ENCODE data around the gene AP1S2.
A peak's percentile ranks its signal among the peaks of the same experiment; 100 is the strongest.

Gene AP1S2

DNA sequence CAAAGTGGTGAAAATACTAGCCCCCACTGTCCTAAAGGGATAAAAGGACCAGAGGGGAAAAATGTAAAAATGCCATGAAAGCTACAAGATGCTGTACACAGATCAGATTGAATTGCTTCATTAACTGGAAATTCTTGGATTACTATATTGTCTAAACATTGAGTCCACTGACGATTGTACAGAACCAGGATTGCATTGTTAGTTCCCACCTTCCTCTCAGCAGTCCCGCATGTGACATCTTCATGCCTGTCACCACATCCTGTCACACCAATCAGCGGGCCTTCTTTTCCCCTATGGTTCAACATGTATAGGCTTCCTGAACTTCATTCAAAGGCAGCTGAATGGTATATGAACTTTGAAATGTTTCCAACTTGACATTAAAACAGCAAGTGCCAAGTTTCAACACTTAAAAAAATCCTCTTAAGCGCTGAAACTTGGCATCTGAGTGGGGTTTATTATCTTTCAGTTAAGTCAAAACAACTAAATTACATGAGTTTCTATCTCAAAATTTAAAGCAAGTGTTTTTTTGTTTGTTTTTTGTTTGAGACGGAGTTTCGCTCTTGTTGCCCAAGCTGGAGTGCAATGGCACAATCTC lies 39.7 kb downstream of the AP1S2 start:
- intact Hi-C loops (cut with DNase I), result no loop called here
- no peak for DNase-seq

DNA sequence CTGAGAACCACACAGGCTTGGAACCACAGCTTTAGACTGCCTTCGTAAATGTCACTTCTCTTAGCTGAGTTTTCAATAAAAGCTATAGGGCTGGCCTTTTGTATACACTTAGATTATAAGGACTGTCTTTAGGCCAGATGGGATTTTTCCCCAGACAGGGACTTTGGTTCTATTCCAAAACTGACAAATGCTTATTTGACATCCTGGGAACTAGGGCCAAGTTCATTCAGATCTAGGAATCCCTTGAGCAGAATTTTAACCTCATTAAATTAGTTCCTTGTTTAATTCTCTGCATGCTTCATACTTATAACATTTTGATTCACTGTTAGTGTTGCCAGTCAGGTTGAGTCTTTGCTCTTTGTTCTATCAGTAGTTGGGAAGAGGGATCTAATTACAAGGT lies 41.2 kb downstream of the AP1S2 start:
- intact Hi-C loops (cut with DNase I), result no loop called here
- DNase-seq, result no peak

- intact Hi-C loops (cut with DNase I), result no loop called here
- DNase-seq, result no peak
Observed at GRCh38 chrX:15812192-15812938, 42.2 kb downstream of the AP1S2 start.

DNA sequence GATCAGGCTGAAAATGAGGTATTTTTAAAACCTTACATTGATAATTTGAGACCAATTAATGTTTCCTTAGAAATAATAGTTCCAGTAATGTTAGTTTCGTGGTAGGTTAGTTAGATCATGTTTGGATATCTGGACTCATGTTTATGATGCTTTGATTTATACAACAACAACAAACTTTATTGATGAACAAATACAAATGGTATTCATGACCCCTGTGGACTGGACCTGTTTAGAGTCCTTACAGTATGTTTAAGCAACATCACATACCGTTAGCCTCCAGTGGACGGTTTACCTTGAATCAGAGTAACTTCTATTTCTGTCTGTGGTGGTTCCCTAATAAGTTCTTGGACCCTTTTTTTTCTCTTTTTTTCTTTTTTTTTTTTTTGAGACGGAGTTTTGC lies 46.4 kb downstream of the AP1S2 start:
- no peak for DNase-seq
- intact Hi-C loops (cut with DNase I), result no loop called here

- intact Hi-C loops (cut with DNase I), result no loop called here
- no peak for DNase-seq
Observed at GRCh38 chrX:15804563-15804962, 50.0 kb downstream of the AP1S2 start.

DNA sequence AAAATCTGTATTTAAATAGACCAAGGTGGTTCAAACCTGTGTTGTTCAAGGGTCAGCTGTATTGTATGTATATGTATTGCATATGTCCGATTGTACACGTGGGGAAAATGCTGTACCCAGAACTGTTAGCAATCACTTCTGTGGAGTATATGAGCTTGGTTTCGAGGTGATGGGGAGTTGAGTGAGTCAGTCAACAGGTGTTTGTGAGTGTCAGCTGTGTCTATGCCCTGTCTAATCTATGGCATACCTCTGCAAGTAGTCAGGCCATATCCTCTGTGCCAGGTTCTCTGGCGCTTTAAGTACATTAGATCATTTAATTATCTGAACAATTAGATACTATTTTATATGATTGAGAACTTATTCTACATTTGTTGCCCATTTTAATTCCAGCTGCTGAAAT lies 56.9 kb downstream of the AP1S2 start:
- intact Hi-C loops (cut with DNase I), result no loop called here
- no peak for DNase-seq

GRCh38 chrX:15790769-15791290 lies 63.8 kb downstream of the AP1S2 start:
- intact Hi-C loops (cut with DNase I), result no loop called here
- DNase-seq, result peak in 1 of 10 donors; percentile 2

GRCh38 chrX:15789979-15790768 lies 64.4 kb downstream of the AP1S2 start, which contains the start of gene ZRSR2:
Gene ZRSR2, plus strand, starts transcription at chrX:15790484. Its CDS starts 12 bp downstream, at chrX:15790496.
- intact Hi-C loops (cut with DNase I), result no loop called here
- peak; percentile 76 to 99 (median 87) for DNase-seq

DNA sequence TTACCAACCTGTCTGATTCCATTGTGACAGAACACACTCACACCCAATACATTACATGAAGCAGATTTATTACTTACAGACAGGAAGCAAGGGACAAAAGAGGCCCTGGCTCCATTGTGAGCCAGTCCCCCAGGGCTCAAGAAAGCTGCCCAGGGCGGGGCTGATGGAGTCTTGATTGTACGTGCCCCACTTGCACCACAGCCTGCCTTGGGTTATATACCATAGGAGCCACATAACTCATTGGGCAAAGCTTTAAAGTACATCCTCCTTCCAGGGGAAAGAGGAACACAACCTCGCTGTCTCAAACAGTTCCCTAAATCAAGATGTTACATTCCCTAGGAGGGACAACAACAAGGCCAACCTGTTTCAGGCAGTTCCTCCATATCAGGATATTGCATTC lies 67.7 kb downstream of the AP1S2 start:
- DNase-seq, result no peak
- intact Hi-C loops (cut with DNase I), result no loop called here

DNA sequence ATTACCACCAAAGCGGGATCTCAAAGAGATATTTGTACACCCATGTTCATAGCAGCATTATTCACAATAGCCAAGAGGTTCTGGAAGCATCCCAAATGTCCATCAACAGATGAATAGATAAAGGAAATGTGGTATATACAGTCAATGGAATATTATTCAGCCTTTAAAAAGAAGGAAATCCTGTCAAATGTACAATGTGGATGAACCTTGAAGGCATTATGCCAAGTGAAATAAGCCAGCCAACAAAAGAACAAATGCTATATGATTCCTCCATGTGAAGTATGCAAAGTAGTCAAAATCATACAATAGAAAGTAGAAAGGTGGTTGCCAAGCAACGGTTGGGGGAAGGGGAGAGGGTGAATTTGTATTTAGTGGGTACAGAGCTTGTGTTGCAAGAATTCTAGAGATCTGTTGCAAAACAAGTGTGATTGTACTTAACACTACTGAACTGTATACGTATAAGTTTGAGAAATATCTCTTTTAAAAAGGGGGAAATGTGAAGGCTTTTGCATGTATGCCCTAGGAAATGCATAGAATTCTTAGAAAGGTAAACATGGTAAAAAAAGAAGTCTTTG lies 69.3 kb downstream of the AP1S2 start:
- DNase-seq, result no peak
- intact Hi-C loops (cut with DNase I), result no loop called here

- no peak for DNase-seq
- intact Hi-C loops (cut with DNase I), result no loop called here
Observed at GRCh38 chrX:15781961-15782699, 72.5 kb downstream of the AP1S2 start.
